RCC 7860 (cell line): ENCODE results near the gene OAT.
"Not testable (repeated sequence)": the region's sequence is repeated elsewhere in the genome, so short reads cannot be mapped to it uniquely, and the experiment has no call there.

ENCODE experiments used
- DNase-seq: peaks from one replicate; pipeline ENCODE4 v3.0.0-alpha.2; 2015; ENCODE audit warnings: low spot score
- FAIRE-seq: peaks from 2 replicates; lab custom pipeline; 2012; peaks lifted over from hg19 to GRCh38; lab: Jason Lieb, UNC

Gene OAT

DNA sequence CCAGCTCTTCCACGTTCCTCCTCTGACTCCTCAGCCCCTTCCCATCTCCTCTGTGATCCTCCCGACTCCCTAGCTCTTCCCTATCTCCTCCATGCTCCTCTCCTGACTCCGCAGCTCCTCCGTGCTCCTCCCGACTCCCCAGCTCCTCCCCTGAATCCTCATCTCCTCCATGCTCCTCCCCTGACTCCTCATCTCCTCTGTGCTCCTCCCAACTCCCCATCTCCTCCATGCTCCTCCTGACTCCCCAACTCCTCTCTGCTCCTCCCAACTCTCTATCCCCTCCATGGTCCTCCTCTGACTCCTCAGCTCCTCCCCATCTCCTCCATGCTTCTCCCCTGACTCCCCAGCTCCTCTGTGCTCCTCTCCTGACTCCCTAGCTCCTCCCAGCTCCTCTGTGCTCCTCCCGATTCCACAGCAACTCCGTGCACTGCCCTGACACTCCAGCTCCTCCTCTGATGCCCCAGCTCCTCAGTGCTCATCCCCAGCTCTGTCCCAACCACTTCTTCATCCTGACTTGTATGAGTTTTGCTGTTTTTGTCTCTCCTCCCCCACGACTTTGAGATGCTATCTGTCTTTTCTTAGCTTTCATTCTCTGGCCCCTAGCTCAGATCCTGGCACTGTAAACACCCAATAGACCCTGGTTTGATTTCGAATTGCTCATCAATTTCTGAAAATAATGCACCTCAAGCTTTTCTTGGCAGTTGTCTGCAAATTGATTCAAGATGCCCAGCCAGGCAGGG lies 38.3 kb downstream of the OAT start:
- FAIRE-seq (no peak), DNase-seq (no peak)

DNA sequence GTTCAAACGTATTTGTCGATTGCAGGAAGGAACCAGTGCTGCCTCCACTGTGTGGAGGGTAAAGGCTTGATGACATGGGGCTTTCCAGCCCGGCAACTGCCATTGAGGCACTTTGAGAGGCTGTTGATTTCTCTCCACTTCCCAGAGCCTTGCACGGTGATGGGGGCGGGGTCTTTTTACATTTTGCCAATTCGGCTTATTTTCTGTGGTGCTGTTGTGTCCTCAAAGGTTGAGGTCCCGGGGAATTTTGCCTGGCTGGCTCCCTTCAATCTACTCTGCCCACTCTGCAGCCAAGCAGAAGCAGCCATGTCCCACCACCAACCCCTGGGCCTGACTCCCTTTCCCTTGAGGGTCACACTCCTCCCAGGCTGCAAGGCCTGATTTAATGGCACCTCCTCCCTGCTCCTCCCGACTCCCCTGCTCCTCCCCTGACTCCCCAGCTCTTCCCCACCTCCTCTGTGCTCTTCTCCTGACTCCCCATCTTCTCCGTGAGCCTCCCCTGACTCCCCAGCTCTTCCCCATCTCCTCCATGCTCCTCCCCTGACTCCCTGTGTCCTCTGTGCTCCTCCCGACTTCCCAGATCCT lies 39.0 kb downstream of the OAT start:
- no peak for FAIRE-seq
- DNase-seq = no peak

DNA sequence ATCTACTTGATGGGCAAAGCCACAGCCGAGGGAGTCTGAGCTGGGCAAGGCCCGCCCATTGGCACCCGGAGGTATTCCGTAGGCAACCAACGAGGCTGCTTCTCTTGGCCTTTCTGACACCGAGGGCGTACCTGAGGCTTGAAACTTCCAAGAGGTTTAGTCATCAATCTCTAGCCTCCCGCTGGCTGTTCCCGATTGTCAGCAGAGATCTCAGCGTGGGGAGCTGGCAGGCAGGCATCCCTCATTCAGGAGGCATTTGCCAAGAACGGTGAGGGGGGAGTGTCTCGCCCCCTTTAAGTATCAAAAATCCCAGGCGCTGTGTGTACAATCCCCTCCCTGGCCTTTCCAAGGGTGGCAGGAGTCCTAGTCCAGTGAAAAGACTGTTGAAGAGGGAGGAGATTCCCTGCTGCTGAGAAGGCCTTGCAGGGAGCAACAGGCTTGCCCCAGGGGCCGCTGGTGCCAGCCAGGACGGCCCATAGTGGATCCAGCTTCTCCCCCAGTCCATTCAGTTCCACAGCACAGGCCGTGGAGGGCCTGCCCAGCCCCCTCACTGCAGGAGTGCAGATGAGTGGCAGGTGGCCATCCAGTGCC lies 39.7 kb downstream of the OAT start:
- DNase-seq (peak; percentile 53), FAIRE-seq (peak; percentile 14)

DNA sequence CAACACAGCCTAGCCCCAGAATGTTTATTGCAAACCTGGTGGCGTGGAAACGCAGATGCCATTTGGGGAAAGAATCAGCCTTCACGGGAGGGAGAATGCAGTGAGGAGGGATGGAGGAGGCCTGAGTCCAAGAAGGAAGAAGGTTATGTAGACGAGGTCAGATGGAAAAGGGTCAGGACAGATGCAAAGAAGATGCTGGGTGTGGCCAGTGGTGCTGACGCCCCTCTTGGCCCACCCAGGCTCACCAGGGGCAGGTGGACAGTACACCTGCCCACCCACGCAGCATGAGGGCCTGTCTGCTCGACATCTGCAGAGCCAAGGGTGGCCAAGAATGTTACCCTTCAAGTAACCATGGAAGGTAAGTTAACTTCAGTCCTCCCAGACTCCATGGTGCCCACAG lies 40.5 kb downstream of the OAT start:
- FAIRE-seq = no peak
- DNase-seq = no peak

DNA sequence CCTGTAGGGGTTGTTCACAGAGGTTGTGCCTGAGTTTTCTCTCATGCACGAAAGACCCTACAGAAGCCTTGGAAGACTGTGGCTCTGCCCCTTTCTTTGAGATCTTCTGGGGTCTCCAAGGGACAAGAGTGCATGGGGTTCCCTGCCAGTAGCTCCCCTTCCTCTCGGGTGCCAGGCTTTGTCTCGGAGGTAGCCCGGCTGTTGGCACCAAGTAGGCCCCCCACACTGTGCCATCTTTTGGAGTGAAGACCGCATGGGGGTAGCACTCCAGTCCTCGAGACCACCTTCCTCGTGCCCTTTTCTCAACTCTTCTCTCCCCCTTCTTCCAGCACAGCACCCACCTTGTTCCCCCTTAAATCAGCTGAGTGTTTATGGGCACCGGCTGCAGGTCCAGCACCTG lies 41.6 kb downstream of the OAT start:
- FAIRE-seq (no peak), DNase-seq (no peak)

DNA sequence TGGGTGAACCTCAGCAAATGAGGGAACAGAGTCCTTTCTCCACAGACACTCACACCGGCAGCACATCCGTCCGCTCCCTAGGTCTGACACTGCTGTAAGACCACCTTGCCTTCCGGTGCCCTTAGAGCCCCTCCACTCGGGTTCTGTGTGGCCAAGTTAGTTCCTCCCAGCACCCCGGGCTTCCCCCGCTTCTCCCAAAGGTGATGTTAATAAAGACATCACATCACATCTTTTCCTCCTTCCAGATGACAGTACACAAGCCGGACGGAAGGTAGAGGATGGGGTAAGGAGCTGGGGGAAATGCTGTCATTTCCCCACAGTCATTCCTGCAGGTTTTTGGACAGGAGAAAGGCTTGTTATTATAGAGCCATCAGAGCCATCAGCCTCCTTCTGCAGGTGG lies 42.3 kb downstream of the OAT start:
- DNase-seq (no peak), FAIRE-seq (no peak)

DNA sequence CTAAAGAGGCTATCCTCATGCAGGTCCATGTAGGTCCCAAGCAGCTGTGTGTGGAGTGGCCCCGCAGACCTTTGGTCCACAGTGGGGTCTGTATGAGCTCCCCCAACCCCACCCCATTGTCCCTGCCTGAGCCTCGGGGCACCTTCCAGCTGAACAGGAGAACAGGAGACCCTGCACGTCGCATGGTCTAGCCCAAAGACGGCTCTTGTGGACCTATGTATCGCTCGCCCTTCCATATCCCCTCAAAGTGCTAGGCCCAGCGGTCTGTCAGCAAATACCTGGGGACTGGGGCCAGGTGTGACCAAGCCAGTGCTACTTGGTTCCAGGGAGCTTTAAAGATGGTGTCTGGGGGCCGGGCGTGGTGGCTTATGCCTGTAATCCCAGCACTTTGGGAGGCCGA lies 43.0 kb downstream of the OAT start:
- DNase-seq (no peak), FAIRE-seq (no peak)

DNA sequence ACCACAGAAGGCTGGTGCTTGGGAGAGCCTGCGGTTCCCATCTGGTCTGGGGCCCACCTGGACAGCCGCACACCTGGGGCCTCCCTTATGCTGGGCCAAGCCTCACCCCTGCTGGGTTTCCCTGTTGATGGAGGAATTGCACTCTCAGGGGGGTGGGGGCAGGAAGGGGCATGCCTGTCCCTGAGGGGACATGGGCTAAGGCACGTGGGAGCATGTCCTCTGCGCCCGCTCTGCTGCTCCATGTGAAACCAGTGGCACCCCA lies 43.4 kb downstream of the OAT start:
- FAIRE-seq = no peak
- no peak for DNase-seq

DNA sequence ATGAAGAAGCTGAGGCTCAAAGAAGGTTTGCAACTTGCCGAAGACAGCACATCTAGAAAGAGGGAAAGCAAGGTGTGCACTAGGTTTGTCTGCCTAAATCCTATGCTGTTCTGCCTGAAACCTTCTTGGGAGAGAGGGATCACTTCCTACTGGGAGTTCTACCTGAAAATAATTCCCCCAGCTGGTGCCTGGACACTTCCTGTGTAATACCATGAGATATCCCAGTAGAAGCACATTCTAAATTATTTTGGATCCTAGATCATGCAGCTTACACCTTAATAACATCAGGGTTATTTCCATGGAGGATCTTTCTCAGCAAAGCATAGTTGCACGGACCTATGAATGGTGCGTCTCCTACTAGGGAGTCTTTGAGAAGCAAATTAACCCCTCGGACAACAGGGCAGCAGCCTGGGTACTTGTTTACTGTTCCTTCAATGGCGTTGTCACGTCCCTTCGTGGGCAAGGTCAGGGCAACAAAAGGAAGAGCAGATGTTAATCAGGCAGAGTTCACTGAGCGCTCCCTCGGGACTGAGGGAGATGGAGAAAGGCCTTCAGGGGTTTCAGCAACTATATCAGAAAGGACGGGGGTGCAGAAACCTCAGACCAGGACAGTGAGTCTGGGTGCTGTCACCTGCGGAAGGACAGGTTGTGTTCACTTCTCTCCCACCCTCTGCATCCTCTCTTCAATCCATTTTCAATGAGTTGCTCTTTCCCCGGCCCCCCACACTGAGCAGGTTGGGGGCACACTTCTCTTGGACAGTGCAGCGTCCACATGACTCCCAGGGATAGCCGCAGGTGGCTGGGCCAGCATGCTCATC lies 44.0 kb downstream of the OAT start:
- FAIRE-seq = no peak
- DNase-seq = no peak

DNA sequence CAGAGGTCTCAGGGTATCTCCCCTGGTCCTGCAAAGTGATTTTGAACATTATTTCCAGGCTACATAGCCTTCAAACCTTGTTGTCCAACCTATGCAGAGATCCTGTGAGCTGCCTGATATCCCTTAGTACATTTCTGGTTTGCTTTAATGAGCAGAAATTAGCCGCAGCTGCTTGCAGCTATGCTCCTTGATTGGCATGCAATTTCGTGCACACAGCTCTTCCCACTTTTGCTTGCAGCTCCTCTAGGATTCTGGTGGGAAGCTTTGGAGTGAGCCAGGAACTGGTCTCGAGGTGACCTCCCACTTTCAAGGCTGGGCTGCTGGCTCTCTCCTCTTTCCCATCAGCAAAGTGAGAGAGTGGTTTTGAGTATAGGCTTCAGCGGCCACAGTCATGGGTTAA lies 45.8 kb downstream of the OAT start:
- DNase-seq (no peak), FAIRE-seq (no peak)

DNA sequence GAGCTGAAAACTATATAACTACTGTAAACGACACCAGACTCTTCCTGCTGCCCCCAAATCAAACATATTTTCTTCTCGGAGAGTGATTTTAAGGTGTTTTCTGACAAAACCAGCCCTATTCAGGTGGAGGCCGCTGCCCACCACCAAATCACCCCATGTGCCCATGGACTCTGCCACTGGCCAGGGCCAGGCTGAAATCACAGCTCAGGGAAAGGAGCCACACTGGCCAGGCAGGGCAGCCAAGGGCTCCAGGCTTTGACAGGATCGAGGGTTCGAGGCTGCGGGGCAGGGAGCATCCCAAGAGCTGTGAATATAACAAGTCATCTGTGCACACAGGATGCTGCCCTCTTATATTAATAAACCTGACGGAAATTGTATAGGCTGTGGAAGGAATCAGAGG lies 48.3 kb downstream of the OAT start:
- DNase-seq = no peak
- no peak for FAIRE-seq

DNA sequence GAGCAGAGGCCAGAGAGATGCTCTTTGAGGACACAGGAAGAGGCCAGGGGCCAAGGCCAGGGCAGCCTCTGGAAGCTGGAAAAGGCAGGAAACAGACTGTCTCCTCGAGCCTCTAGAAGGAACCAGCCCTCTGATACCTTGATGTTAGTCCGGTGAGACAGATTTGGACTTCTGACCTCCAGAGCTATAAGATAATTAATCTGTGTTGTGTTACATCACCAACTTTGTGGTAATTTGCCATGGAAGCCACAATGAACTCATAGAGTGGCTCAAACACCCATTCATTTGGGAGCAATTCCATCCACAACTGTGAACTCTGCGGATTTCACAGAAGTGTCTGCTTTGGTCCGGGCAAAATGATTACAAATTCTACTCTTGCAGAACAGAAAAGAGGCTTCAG lies 48.7 kb downstream of the OAT start:
- no peak for FAIRE-seq
- no peak for DNase-seq

DNA sequence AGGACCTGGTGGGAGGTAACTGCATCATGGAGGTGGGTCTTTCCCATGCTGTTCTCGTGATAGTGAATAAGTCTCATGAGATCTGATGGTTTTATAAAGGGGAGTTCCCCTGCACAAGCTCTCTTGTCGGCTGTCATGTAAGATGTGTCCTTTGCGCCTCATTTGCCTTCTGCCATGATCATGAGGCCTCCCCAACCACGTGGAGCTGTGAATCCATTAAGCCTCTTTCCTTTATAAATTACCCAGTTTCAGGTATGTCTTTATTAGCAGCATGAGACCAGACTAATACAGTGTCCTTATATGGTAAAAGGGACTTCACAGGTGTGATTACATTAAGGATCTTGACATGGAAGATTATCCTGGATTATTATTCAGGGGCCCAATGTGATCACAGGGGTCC lies 49.2 kb downstream of the OAT start:
- not testable (repeated sequence) for FAIRE-seq, DNase-seq

DNA sequence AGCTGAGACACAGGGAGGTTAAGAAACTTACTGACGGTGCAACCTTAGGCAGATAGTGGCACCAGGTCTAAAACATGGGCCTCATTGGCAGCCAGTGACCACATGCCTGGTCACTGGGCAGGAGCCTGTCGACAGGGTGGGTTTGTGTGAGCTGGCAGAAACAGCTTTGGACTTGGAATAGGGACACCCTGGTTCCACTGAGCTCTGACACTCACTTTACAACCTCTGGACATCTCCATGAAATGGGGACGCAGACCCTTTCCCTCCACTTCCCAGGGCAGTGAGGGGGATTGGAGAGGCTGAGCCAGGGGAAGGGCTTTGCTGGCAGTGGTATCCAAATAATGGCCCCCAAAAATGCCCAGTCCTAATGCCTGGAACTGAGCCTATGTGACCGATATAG lies 49.7 kb downstream of the OAT start:
- DNase-seq (no peak), FAIRE-seq (no peak)

DNA sequence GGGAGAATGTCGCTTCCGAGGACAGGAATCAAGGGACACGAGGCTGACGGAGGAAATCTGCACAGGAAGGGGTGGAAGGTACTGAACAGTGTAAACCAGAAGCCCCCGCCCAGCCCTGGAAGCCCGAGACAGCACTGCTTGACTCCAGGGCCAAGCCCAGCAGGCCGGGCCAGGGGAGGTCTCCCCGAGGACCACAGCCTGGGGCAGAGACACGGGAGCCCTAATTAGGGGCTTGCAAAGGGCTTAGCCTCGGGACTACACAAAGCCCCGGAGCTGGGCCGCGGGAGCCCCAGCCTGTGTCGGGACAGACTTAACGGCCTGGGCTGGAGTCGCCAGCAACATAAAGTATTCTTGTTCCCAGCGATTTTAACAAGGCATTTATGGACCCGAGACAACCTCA lies 50.8 kb downstream of the OAT start:
- no peak for FAIRE-seq
- DNase-seq = no peak

DNA sequence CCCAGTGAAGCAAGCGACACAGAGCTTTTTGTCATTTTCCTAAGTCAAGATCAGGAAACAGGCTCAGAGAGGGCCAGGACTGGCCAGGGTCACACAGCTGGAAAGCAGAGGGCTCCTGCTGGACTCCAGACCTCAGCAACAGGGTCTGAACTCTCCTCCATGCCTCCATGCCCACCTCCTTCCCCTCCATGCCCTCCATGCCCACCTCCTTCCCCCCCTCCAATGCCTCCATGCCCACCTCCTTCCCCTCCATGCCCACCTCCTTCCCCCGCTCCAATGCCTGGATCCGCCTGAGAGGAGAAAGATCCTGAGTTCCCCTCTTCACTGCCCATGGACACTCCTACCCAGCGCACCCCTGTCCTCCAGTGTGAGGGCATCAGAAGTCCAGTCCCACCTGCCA lies 51.3 kb downstream of the OAT start:
- no peak for DNase-seq
- FAIRE-seq = no peak

DNA sequence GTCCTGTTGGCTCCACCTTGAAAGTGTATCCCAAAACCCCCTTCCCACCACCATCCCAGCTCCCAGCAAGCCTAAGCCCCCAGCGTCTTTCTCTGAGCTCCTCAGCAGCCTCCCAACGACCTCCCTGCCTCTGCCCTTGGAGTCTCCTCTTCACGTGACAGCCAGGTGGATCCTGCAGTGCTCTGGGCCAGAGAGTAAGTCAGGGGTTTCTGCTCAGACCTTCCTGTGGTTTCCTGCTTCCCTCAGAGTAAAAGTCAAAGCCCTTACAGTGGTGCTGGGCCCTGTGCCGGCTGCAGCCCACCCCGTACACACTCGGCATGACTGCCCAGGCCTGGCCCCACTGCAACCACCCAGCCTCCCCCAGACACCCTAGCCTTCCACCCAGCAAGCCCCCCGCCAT lies 51.9 kb downstream of the OAT start:
- FAIRE-seq (no peak), DNase-seq (no peak)

DNA sequence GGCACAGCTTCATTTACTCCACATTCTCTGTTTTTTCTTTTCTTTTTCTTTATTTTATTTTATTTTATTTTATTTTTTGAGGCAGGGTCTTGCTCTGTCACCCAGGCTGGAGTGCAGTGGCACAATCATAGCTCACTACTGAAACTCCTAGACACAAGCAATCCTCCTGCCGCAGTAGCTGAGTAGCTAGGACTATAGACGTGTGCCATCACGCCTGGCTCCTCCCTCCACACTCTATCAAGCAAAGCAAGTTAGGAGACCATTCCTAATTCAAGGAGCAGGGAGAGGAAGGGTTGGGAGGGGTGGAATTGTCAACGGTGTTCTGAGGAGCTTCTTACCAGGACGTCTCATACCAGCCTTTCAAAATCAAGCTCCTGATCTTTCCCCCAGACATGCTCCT lies 52.4 kb downstream of the OAT start:
- DNase-seq = no peak
- FAIRE-seq = no peak

DNA sequence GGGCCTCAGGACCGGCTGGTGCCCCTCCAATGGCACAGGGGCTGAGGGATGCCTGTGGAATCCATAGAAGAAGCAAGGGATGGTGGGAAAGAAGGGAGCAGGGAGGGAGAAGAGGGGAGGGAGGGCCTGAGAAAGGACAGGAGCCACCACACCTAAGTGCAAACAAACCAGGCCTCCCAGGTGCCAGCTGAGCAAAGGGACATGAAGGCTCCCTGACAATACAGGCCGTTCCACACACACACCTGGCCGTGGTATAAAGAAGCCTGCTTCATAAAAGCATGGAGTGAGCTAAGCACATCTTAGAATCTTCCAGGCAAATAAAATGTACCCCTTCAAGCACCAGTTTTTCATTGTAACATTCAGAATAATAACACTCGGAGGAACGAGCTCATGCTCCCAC lies 54.0 kb downstream of the OAT start:
- no peak for DNase-seq
- no peak for FAIRE-seq

DNA sequence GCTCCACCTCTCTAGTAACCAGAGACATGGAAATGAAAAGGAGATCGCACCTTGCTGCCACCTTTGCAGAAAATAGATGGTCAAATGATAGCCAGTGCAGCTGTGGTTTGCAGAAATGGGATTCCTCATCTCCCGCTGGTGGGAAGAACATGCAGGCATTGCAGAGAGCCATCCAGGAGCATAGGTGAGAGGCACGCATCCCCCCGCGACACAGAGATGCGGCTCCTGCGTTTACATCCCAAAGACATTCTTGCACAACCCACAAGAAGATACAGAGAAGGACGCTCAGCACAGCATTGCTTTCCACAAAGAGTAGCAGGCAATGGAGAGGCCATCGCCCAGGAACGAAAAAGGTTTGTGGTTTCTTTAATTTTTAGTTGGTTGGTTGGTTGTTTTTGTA lies 56.2 kb downstream of the OAT start:
- DNase-seq = no peak

DNA sequence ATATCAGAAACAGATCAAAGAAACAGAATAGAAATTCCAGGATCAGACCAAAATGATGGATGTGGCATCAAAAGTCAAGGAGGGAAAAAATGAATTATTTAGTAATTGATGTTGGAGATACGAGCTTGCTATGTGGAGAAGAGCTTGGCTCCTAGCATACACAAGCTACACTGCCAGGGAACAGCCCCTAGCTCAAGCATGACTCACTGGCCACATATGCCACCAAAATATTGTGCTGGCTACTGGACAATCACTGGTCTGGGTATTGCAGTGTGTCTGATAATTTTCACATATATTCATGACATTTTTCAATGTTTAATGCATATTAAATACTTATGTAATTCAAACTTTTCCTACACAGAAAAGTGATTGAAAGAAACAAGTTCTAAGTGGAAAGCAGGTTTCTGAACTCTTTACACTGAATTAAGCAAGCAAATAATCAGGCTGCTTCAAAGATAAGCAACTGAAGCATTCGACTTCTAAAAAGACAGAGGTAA lies 59.3 kb downstream of the OAT start:
- FAIRE-seq = no peak
- DNase-seq = no peak

More for the DNA sequence above, 56.2 kb downstream of the OAT start:
- no peak for FAIRE-seq

DNA sequence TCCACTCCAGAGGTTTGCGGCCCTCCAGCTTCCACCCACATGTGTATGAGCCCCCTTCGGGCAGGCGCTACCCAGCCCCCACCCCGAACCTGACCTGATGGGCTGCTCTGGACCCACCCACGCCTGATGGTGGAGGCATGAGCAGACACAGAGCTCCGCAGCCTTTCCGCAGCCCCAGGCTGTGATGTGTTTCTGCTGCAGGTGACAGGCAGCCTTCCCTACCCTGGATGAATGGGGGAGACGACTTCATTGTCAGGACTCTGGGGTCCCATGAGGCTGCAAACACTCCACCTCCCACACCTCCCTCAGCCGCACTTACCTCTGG lies 61.2 kb downstream of the OAT start:
- FAIRE-seq = no peak
- DNase-seq = no peak
